Transverse colon (tissue), 4 donors: ENCODE results near the gene PDILT. TPM values are rescaled to one million over a fixed set of nuclear protein-coding genes. Genes with fewer than 3 reads are reported as not detected.

ENCODE experiments used
- DNase-seq: peaks from one replicate; pipeline ENCODE4 v3.0.0-alpha.2; 2019
- H3K27ac ChIP-seq, 4 donors: fragments of 200-600 bp; sonication (generic); 2 replicates each; pipeline ENCODE4 v1.5.1; 2016 to 2018; ENCODE audit warnings: inconsistent platforms in 4 of 4
- H3K27me3 ChIP-seq: fragments of 200-600 bp; sonication (generic); 2 replicates; pipeline ENCODE4 v1.5.1; 2017; ENCODE audit warnings: inconsistent platforms
- H3K36me3 ChIP-seq, 4 donors: fragments of 200-600 bp; sonication (generic); 2 replicates each; pipeline ENCODE4 v1.5.1; 2017 to 2019; ENCODE audit warnings: inconsistent platforms in 4 of 4
- H3K4me1 ChIP-seq, 4 donors: fragments of 200-600 bp; sonication (generic); 2 replicates each; pipeline ENCODE4 v1.5.1; 2017 to 2020; ENCODE audit warnings: inconsistent platforms in 4 of 4
- H3K4me3 ChIP-seq, 4 donors: fragments of 200-600 bp; sonication (generic); 1 replicate in 1 of 4; 2 replicates in 3 of 4; pipeline versions ENCODE4 v1.5.1 to v1.6.1; 2017 to 2019; ENCODE audit warnings: inconsistent platforms in 4 of 4
- H3K9me3 ChIP-seq, 2 donors: fragments of 200-600 bp; sonication (generic); 2 replicates each; pipeline ENCODE4 v1.5.1; 2017 to 2019; ENCODE audit warnings: inconsistent platforms in 2 of 2
- EP300 ChIP-seq: sonication (generic); formaldehyde crosslinking; IDR thresholded peaks from one replicate; pipeline ENCODE4 v1.6.1; 2017; ENCODE audit warnings: antibody characterized with exemption, low read depth
- POLR2A ChIP-seq: fragments of 450-650 bp; IDR thresholded peaks from one replicate; pipeline ENCODE4 v1.6.1; 2016; ENCODE audit warnings: antibody characterized with exemption, mild to moderate bottlenecking, moderate library complexity
- POLR2AphosphoS5 ChIP-seq, 3 donors: sonication (generic); formaldehyde crosslinking; IDR thresholded peaks; one replicate each; pipeline ENCODE4 v1.6.1; 2016; ENCODE audit warnings: antibody characterized with exemption in 3 of 3
- WGBS, 2 donors: methylation state at CpG; one replicate each; pipeline ENCODE4 v1.1.5; 2018; ENCODE audit warnings: low coverage in 1 of 2; 5-methylcytosine and 5-hydroxymethylcytosine counted together
- in situ Hi-C, 4 donors: fragments of 200-750 bp; cut with MboI; loops; one replicate each; pipeline versions ENCODE4 v1.15.0 to v1.15.1; 2017; ENCODE audit warnings: low sequenced_read_pairs in 3 of 4, low pct_ligation_motif_present in 1 of 4, low pct_unique_long_range_greater_than_20kb in 1 of 4
- intact Hi-C: fragments of 100-400 bp; cut with DNase I; formaldehyde crosslinking; loops from one replicate; pipeline ENCODE4 v1.15.1; 2023; ENCODE audit warnings: low total_unique reads
- total RNA-seq, 4 donors: library from RNA; depleted of rRNA; stranded (reverse); fragments of >200 nt; gene quantifications; one replicate each; pipeline ENCODE4 v1.1.0, GENCODE V29; 2016
- TF ChIP-seq, protein P1 (sequence below), 5 experiments: fragments of 200-600 bp in 3 of 5; fragments of 450-650 bp in 2 of 5; sonication (generic) in 3 of 5; IDR thresholded peaks; 1 replicate in 2 of 5; 2 replicates in 3 of 5; pipeline ENCODE4 v1.5.1; 2016 to 2017; ENCODE audit warnings: antibody characterized with exemption in 5 of 5, inconsistent platforms in 3 of 5, mild to moderate bottlenecking in 2 of 5, moderate library complexity in 1 of 5

PDILT gene
- total RNA-seq, 4 donors from 2014 or later, result not detected

- intact Hi-C loops, result no loop called here
- H3K27ac ChIP-seq, result no peak overlapping the region
- in situ Hi-C loops, result no loop called here
- TF ChIP-seq EP300, result no peak
- no peak for TF ChIP-seq POLR2AphosphoS5 (IDR thresholded peaks at IDR 0.05)
- no peak for TF ChIP-seq POLR2A
- TF ChIP-seq, protein P1, sequence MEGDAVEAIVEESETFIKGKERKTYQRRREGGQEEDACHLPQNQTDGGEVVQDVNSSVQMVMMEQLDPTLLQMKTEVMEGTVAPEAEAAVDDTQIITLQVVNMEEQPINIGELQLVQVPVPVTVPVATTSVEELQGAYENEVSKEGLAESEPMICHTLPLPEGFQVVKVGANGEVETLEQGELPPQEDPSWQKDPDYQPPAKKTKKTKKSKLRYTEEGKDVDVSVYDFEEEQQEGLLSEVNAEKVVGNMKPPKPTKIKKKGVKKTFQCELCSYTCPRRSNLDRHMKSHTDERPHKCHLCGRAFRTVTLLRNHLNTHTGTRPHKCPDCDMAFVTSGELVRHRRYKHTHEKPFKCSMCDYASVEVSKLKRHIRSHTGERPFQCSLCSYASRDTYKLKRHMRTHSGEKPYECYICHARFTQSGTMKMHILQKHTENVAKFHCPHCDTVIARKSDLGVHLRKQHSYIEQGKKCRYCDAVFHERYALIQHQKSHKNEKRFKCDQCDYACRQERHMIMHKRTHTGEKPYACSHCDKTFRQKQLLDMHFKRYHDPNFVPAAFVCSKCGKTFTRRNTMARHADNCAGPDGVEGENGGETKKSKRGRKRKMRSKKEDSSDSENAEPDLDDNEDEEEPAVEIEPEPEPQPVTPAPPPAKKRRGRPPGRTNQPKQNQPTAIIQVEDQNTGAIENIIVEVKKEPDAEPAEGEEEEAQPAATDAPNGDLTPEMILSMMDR (IDR thresholded peaks at IDR 0.05), result no peak
- H3K4me3 ChIP-seq, result no peak overlapping the region
- DNase-seq, result no peak
- no peaks in the 10 kb centered on the region for H3K9me3 ChIP-seq
- no peaks in the 10 kb centered on the region for H3K27me3 ChIP-seq
- H3K36me3 ChIP-seq, result no peaks in the 10 kb centered on the region
- no peaks in the 10 kb centered on the region for H3K4me1 ChIP-seq
- WGBS, 2 donors, result 38 to 57% methylated on average over 2 of the region's 2 CpGs
These were observed 67.6 kb downstream of the PDILT start for GRCh38 chr16:20336955-20337354.

DNA sequence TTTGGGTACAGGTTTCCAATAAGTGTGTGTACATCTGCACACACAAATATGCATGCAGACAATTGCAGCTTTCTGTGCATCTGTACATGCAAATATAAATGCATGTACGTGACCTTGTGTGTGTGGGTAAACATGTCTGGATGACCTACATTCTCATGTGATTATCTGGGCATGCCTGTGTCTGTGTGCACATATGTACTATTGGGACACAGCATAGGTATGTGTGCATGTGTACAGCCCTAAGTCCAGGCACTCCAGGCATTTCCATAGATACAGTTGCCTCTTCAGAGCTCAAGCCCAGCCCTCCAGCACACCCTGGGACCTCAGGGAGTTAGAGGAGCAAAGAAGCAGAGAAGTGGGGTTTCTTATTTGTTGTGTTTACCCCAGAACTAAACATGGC is 70.1 kb downstream of the PDILT start:
- intact Hi-C loops (no loop called here), in situ Hi-C loops (no loop called here)
- no peaks in the 10 kb centered on the region for H3K27me3 ChIP-seq
- H3K4me3 ChIP-seq, result no peak overlapping the region
- no peak for DNase-seq
- 60 to 71% methylated on average over 1 of the region's 1 CpG for WGBS, 2 donors
- no peaks in the 10 kb centered on the region for H3K36me3 ChIP-seq
- no peaks in the 10 kb centered on the region for H3K9me3 ChIP-seq
- TF ChIP-seq POLR2A, result no peak
- TF ChIP-seq EP300, result no peak
- TF ChIP-seq, protein P1 (IDR thresholded peaks at IDR 0.05), result no peak
- no peak for TF ChIP-seq POLR2AphosphoS5 (IDR thresholded peaks at IDR 0.05)
- H3K27ac ChIP-seq, result no peak overlapping the region
- H3K4me1 ChIP-seq, result no peaks in the 10 kb centered on the region

GRCh38 chr16:20333120-20333519 is 71.4 kb downstream of the PDILT start:
- TF ChIP-seq POLR2AphosphoS5 (IDR thresholded peaks at IDR 0.05) (no peak), EP300 (no peak), POLR2A (no peak)
- TF ChIP-seq, protein P1 (IDR thresholded peaks at IDR 0.05), result no peak
- Histone ChIP-seq H3K27me3 (no peaks in the 10 kb centered on the region), H3K27ac (no peak overlapping the region), H3K4me3 (no peak overlapping the region), H3K4me1 (no peaks in the 10 kb centered on the region), H3K36me3 (no peaks in the 10 kb centered on the region), H3K9me3 (no peaks in the 10 kb centered on the region)
- in situ Hi-C loops (no loop called here), intact Hi-C loops (no loop called here)
- 59 to 60% methylated on average over 1 to 5 of the region's 5 CpGs for WGBS, 2 donors
- DNase-seq, result no peak

- H3K27me3 ChIP-seq, result no peaks in the 10 kb centered on the region
- no peak overlapping the region for H3K27ac ChIP-seq
- intact Hi-C loops (no loop called here), in situ Hi-C loops (no loop called here)
- no peak overlapping the region for H3K4me3 ChIP-seq
- 89% methylated on average over 8 of the region's 8 CpGs for WGBS, 2 donors
- H3K4me1 ChIP-seq, result no peaks in the 10 kb centered on the region
- H3K9me3 ChIP-seq, result no peaks in the 10 kb centered on the region
- no peak for TF ChIP-seq EP300
- TF ChIP-seq POLR2A, result no peak
- TF ChIP-seq, protein P1 (IDR thresholded peaks at IDR 0.05), result no peak
- no peak for TF ChIP-seq POLR2AphosphoS5 (IDR thresholded peaks at IDR 0.05)
- DNase-seq, result no peak
- no peaks in the 10 kb centered on the region for H3K36me3 ChIP-seq
These were observed 72.1 kb downstream of the PDILT start for GRCh38 chr16:20332411-20332810.
